Natural killer cell (primary cell): ENCODE data around the gene ARNT2. TPM values are rescaled to one million over a fixed set of nuclear protein-coding genes. Genes with fewer than 3 reads are reported as not detected.

Source experiments
- ATAC-seq, 3 donors: fragments of 150-1000 bp in 2 of 3; fragments of 200-7000 bp in 1 of 3; cut with Tn5 transposase; 1 replicate in 1 of 3; 2 replicates in 2 of 3; pipeline ENCODE4 v1.10.0; 2021; ENCODE audit warnings: mild to moderate bottlenecking in 2 of 3, moderate library complexity in 2 of 3
- DNase-seq, 2 donors: peaks; one replicate each; pipeline versions ENCODE4 v3.0.0 to v3.0.0-alpha.2; 2013 to 2021; ENCODE audit warnings: mixed read lengths in 1 of 2
- H3K27ac ChIP-seq: one replicate; pipeline ENCODE4 v1.5.1; 2013; ENCODE audit warnings: mild to moderate bottlenecking, low read length
- H3K27me3 ChIP-seq: one replicate; pipeline ENCODE4 v1.6.1; 2013; ENCODE audit warnings: low read length; ENCODE audit not compliant: control insufficient read depth, insufficient read depth
- H3K36me3 ChIP-seq: one replicate; pipeline ENCODE4 v1.6.1; 2013; ENCODE audit warnings: low read length; ENCODE audit not compliant: control insufficient read depth, insufficient read depth
- H3K4me1 ChIP-seq: one replicate; pipeline ENCODE4 v1.6.1; 2013; ENCODE audit warnings: low read length; ENCODE audit not compliant: control insufficient read depth, insufficient read depth
- H3K4me3 ChIP-seq: one replicate; pipeline ENCODE4 v1.5.1; 2013; ENCODE audit warnings: low read length
- H3K9me3 ChIP-seq: one replicate; pipeline ENCODE4 v1.6.1; 2013; ENCODE audit warnings: low read length; ENCODE audit not compliant: control insufficient read depth, insufficient read depth
- H3K27ac Mint-ChIP-seq, 2 donors: one replicate each; pipeline ENCODE4 v1.8.0; 2022; ENCODE audit warnings: mild to moderate bottlenecking in 2 of 2, mixed read lengths in 2 of 2, moderate library complexity in 1 of 2
- H3K27me3 Mint-ChIP-seq, 2 donors: one replicate each; pipeline ENCODE4 v1.8.0; 2022; ENCODE audit warnings: low read depth in 2 of 2, mixed read lengths in 2 of 2
- H3K36me3 Mint-ChIP-seq: one replicate; pipeline ENCODE4 v1.8.0; 2022; ENCODE audit warnings: mixed read lengths
- H3K4me1 Mint-ChIP-seq, 2 donors: one replicate each; pipeline ENCODE4 v1.8.0; 2022; ENCODE audit warnings: mixed read lengths in 2 of 2
- H3K4me3 Mint-ChIP-seq: one replicate; pipeline ENCODE4 v1.8.0; 2022; ENCODE audit warnings: mild to moderate bottlenecking, moderate library complexity, mixed read lengths
- H3K9me3 Mint-ChIP-seq, 2 donors: one replicate each; pipeline ENCODE4 v1.8.0; 2022; ENCODE audit warnings: mixed read lengths in 2 of 2
- CTCF ChIP-seq: fragments of 200-600 bp; IDR thresholded peaks from one replicate; pipeline ENCODE4 v1.8.0; 2022; ENCODE audit warnings: antibody characterized with exemption
- WGBS: methylation state at CpG from one replicate; pipeline ENCODE4 v1.1.7; 2013; ENCODE audit warnings: missing lambda C conversion rate; ENCODE audit not compliant: insufficient coverage; 5-methylcytosine and 5-hydroxymethylcytosine counted together
- intact Hi-C: fragments of 100-400 bp; cut with micrococcal nuclease; formaldehyde crosslinking; loops from one replicate; pipeline ENCODE4 v1.14.2; 2022
- total RNA-seq, 4 donors: library from RNA; stranded (reverse); fragments of 120-200 nt in 1 of 4; gene quantifications; one replicate each; pipeline versions ENCODE4 v1.2.3 to v1.2.4, GENCODE V29; 2013 to 2022

ARNT2 gene
- total RNA-seq, 3 donors from 2014 or later (not counting 1 experiment from before 2014, with no cell fraction given) = not detected

GRCh38 chr15:80468796-80469195 lies 64.6 kb downstream of the ARNT2 start:
- Mint-ChIP-seq H3K27me3 (peaks cover 24 to 44% of the 10 kb centered on the region in 2 donors), H3K36me3 (no peaks in the 10 kb centered on the region), H3K4me3 (no peak overlapping the region), H3K9me3 (no peaks in the 10 kb centered on the region), H3K27ac (no peak overlapping the region), H3K4me1 (no peaks in the 10 kb centered on the region)
- no peaks in the 10 kb centered on the region for H3K9me3 ChIP-seq
- TF ChIP-seq CTCF = no peak
- H3K4me3 ChIP-seq = no peak overlapping the region
- no peak for ATAC-seq
- no peak for DNase-seq
- no peaks in the 10 kb centered on the region for H3K4me1 ChIP-seq
- H3K27ac ChIP-seq = no peak overlapping the region
- intact Hi-C loops = no loop called here
- no peaks in the 10 kb centered on the region for H3K27me3 ChIP-seq
- 83% methylated on average over 5 of the region's 5 CpGs for WGBS
- H3K36me3 ChIP-seq = no peaks in the 10 kb centered on the region

DNA sequence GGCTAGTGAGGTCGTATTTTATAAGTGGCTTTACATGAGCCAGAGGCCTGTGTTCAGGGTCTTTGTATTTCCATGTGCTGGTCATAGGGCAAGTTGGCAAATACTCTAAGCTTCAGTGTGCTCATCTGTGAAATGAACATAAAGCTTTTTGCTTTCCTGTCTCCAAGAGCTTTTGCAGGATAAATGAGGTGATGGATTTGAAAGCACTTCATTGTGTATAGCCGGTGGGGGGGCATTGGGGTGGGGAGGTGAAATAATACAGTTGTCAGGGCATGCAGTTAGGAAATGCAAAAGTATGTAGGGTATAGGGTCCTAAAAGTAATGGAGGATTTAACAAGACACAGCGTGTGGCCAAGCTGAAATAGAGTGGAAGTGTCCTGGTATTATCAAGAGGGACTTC lies 67.7 kb downstream of the ARNT2 start:
- TF ChIP-seq CTCF = no peak
- H3K9me3 Mint-ChIP-seq = peaks cover 0 to 2% of the 10 kb centered on the region in 2 donors
- H3K36me3 ChIP-seq = no peaks in the 10 kb centered on the region
- H3K27ac Mint-ChIP-seq = no peak overlapping the region
- ATAC-seq (no peak), DNase-seq (no peak)
- intact Hi-C loops = no loop called here
- no peaks in the 10 kb centered on the region for H3K4me1 Mint-ChIP-seq
- no peaks in the 10 kb centered on the region for H3K36me3 Mint-ChIP-seq
- no peak overlapping the region for H3K4me3 Mint-ChIP-seq
- no peaks in the 10 kb centered on the region for H3K27me3 ChIP-seq
- no peaks in the 10 kb centered on the region for H3K4me1 ChIP-seq
- H3K4me3 ChIP-seq = no peak overlapping the region
- H3K27ac ChIP-seq = no peak overlapping the region
- WGBS = 87% methylated on average over 3 of the region's 3 CpGs
- peaks cover 23 to 40% of the 10 kb centered on the region in 2 donors for H3K27me3 Mint-ChIP-seq
- no peaks in the 10 kb centered on the region for H3K9me3 ChIP-seq

DNA sequence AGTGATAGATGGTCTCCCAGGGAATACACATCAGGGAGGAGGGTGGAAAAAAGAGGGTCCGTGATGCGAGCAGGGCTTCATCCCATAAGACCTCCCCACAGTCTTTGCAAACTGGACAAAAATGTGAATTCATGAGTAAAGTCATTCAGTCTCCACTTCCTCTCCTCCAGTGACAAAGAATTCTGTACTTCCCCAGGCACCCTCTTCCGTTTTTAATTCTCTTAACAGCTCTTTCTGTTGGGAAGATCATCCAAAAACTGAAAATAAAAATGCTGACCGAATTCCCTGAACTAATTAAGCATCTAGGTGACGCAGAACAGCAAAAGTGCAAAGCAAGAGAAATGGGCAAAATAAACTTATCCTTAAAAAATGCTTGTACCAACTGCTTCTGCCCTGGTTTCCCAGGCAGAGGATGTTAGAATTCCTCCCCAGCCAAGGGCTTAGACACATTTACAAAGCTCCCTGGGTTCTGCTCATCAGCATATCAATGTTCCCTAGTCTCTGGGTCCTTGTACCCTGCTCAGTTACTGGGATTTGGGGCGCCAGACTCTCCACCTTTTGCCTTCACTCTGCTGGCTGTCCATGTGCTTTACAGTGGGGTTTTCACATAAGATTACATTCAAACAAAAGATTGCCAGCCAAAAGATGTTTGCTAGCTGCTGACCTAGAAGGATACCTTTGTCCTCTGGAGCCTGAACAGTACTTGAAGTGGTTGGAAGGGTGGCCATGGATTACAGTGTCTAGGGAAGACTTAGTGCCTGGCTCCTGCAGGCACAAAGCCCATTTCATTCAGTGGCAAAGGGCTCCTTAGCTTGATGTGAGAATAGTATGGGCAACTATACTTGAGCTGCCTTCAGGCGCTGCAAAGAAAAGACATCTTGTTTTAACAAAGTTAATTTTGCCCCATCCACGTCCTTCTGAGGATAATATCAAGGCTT lies 69.4 kb downstream of the ARNT2 start:
- no peak for TF ChIP-seq CTCF
- no peak for DNase-seq
- WGBS = 69% methylated on average over 7 of the region's 8 CpGs
- H3K4me3 Mint-ChIP-seq = no peak overlapping the region
- H3K4me1 ChIP-seq = no peaks in the 10 kb centered on the region
- no peaks in the 10 kb centered on the region for H3K9me3 ChIP-seq
- intact Hi-C loops = no loop called here
- peaks cover 0 to 2% of the 10 kb centered on the region in 2 donors for H3K9me3 Mint-ChIP-seq
- ATAC-seq = no peak
- no peak overlapping the region for H3K27ac ChIP-seq
- H3K36me3 Mint-ChIP-seq = no peaks in the 10 kb centered on the region
- H3K27me3 Mint-ChIP-seq = peaks cover 14 to 31% of the 10 kb centered on the region in 2 donors
- H3K36me3 ChIP-seq = no peaks in the 10 kb centered on the region
- no peaks in the 10 kb centered on the region for H3K27me3 ChIP-seq
- H3K4me1 Mint-ChIP-seq = no peaks in the 10 kb centered on the region
- no peak overlapping the region for H3K4me3 ChIP-seq
- no peak overlapping the region for H3K27ac Mint-ChIP-seq
